Calu3 (cell line): ENCODE data around the gene POLR3G. TPM values are rescaled to one million over a fixed set of nuclear protein-coding genes. Genes with fewer than 3 reads are reported as not detected.

Experiments used
- BruUV-seq: library from RNA; stranded (reverse); fragments of 400-500 nt; replicated peaks from 2 replicates; lab custom pipeline; 2021; lab: Mats Ljungman, UMichigan
- CTCF ChIA-PET: fragments of 300-600 bp; sonication (Branson Sonifier 250); formaldehyde crosslinking; loops from one replicate; lab custom pipeline; 2022; ENCODE audit warnings: antibody characterized with exemption; lab: Charles Lee
- DNase-seq: peaks from one replicate; pipeline ENCODE4 v3.0.0; 2022
- H3K27ac Mint-ChIP-seq: one replicate; pipeline ENCODE4 v1.8.0; 2022; ENCODE audit warnings: mixed read lengths; ENCODE audit not compliant: unreplicated experiment
- H3K27me3 Mint-ChIP-seq: one replicate; pipeline ENCODE4 v1.8.0; 2022; ENCODE audit warnings: mixed read lengths; ENCODE audit not compliant: unreplicated experiment
- H3K36me3 Mint-ChIP-seq: one replicate; pipeline ENCODE4 v1.8.0; 2022; ENCODE audit warnings: mild to moderate bottlenecking, moderate library complexity, mixed read lengths; ENCODE audit not compliant: insufficient read depth, unreplicated experiment
- H3K4me1 Mint-ChIP-seq: one replicate; pipeline ENCODE4 v1.8.0; 2022; ENCODE audit warnings: mild to moderate bottlenecking, low read depth, mixed read lengths; ENCODE audit not compliant: unreplicated experiment
- H3K4me3 Mint-ChIP-seq: one replicate; pipeline ENCODE4 v1.8.0; 2022; ENCODE audit warnings: mild to moderate bottlenecking, low read depth, moderate library complexity, mixed read lengths; ENCODE audit not compliant: unreplicated experiment
- H3K9me3 Mint-ChIP-seq: one replicate; pipeline ENCODE4 v1.8.0; 2022; ENCODE audit warnings: low read depth, mixed read lengths; ENCODE audit not compliant: unreplicated experiment
- intact Hi-C: fragments of 100-400 bp; cut with micrococcal nuclease; formaldehyde crosslinking; loops from one replicate; pipeline ENCODE4 v1.10.0; 2022; ENCODE audit not compliant: unreplicated experiment
- total RNA-seq: library from RNA; stranded (reverse); gene quantifications from 2 replicates; pipeline ENCODE4 v1.2.3, GENCODE V29; 2022
- TF ChIP-seq, protein P1 (sequence below): fragments of 200-600 bp; IDR thresholded peaks from one replicate; pipeline ENCODE4 v1.8.0; 2022; ENCODE audit warnings: antibody characterized with exemption; ENCODE audit not compliant: unreplicated experiment

The POLR3G gene
- total RNA-seq, 1 experiment from 2014 or later, result 15.0 TPM

GRCh38 chr5:90557871-90558270, 83.2 kb downstream of the POLR3G start:
- CTCF ChIA-PET, result no interaction called here
- Mint-ChIP-seq H3K9me3 (no peaks in the 10 kb centered on the region), H3K36me3 (peaks cover 13% of the 10 kb centered on the region), H3K4me3 (peak overlapping the region; percentile 93), H3K27me3 (peaks cover 79% of the 10 kb centered on the region), H3K27ac (no peak overlapping the region), H3K4me1 (peaks cover 19% of the 10 kb centered on the region)
- TF ChIP-seq, protein P1, sequence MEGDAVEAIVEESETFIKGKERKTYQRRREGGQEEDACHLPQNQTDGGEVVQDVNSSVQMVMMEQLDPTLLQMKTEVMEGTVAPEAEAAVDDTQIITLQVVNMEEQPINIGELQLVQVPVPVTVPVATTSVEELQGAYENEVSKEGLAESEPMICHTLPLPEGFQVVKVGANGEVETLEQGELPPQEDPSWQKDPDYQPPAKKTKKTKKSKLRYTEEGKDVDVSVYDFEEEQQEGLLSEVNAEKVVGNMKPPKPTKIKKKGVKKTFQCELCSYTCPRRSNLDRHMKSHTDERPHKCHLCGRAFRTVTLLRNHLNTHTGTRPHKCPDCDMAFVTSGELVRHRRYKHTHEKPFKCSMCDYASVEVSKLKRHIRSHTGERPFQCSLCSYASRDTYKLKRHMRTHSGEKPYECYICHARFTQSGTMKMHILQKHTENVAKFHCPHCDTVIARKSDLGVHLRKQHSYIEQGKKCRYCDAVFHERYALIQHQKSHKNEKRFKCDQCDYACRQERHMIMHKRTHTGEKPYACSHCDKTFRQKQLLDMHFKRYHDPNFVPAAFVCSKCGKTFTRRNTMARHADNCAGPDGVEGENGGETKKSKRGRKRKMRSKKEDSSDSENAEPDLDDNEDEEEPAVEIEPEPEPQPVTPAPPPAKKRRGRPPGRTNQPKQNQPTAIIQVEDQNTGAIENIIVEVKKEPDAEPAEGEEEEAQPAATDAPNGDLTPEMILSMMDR, result no peak
- BruUV-seq, result no TSS peak
- intact Hi-C loops, result no loop called here
- no peak for DNase-seq

DNA sequence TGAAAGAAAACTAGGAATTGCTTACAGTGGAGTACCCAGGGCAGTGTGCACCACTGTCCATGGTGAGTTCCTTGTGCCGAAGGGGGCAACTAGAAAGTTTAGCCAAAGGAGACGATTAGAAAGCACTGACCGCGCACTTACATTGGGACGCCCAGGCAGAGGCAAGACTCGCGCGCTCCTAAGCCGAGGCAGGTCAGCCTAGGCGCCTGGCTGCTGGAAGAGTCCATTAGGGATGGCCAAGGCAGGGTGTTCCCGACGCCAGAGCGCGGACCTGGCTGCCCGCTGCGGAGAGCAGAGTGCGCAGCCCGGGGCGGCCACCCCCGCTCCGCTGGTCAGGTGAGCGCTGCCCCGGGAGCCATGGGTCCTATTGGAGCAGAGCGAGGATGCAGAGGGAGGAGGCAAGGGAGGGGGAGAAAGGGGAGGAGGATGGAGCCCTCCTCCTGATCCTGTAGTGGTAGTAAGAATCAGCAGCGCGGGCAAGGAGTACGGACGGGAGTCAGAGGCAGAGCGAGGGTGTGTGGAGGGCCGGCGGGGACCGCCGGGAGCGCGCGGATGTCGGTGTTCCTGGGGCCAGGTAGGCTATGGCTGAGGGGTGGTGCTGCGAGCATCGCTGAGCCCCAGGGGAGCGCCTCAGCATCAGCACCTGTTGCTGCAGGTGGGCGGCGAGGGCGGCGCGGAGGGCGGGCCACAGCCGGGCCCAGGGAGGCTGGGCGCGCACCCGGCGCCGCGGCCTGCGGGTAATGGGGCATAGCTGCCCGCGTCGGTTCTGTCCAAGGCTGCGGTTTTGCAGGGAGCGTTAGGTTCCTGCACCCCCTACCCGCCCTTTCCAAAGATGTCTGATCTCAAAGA, 83.9 kb downstream of the POLR3G start, which contains the start of gene ADGRV1:
Gene ADGRV1, plus strand, starts transcription at position 454 of the 849 bp plus-strand sequence. Its CDS starts 99 bp downstream, at position 553.
- Mint-ChIP-seq H3K27me3 (peaks cover 79% of the 10 kb centered on the region), H3K4me1 (peaks cover 19% of the 10 kb centered on the region), H3K36me3 (peaks cover 13% of the 10 kb centered on the region), H3K4me3 (peak within 1 kb of the TSS; percentile 93), H3K9me3 (no peaks in the 10 kb centered on the region), H3K27ac (no peak within 1 kb of the TSS)
- CTCF ChIA-PET, result no interaction called here
- BruUV-seq, result no TSS peak
- intact Hi-C loops, result no loop called here
- TF ChIP-seq, protein P1, result no peak
- DNase-seq, result peak; percentile 90

DNA sequence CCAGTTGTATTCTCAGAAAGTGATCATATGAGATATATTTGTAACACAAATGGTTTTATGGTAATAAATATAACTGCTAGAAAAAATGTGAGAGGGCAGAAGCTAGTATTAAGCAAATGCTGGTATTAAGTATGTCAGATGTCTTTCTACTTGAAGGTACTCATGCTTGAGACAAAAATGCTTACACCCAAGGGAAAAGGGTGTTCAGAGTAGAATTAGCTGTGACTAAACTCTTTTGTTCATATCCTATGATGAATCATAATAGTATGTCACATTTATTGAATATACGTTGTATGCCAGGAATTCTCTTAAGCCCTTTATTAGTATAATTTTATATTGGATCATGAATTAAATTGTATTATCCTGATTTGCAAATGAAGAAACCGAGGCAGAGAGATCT, 86.1 kb downstream of the POLR3G start:
- CTCF ChIA-PET, result no interaction called here
- Mint-ChIP-seq H3K9me3 (no peaks in the 10 kb centered on the region), H3K27me3 (peaks cover 79% of the 10 kb centered on the region), H3K36me3 (peaks cover 13% of the 10 kb centered on the region), H3K27ac (no peak overlapping the region), H3K4me3 (no peak overlapping the region), H3K4me1 (peaks cover 19% of the 10 kb centered on the region)
- no TSS peak for BruUV-seq
- no peak for DNase-seq
- intact Hi-C loops, result no loop called here
- TF ChIP-seq, protein P1, result no peak

DNA sequence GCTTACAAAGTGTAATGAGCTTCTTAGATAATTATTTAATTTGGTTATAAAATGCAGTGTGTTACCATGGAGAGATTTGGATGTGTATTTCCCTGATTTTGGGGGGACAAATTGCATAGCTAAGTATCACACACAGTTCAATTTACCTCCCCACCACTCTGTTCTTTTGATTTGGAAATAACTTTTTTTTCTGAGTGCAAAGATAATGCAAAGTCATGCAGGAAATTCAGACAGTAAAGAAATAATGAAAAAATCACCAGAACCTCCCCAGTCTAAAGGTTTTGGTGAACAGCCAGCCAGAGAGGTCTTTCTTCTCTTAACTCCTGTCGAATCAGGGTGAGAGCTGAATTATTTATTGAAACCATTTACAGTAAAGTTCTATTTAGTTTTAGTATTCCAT, 87.1 kb downstream of the POLR3G start:
- H3K4me3 Mint-ChIP-seq, result no peak overlapping the region
- BruUV-seq, result no TSS peak
- H3K27ac Mint-ChIP-seq, result no peak overlapping the region
- no peak for DNase-seq
- no peaks in the 10 kb centered on the region for H3K9me3 Mint-ChIP-seq
- CTCF ChIA-PET, result no interaction called here
- TF ChIP-seq, protein P1, result no peak
- peaks cover 70% of the 10 kb centered on the region for H3K27me3 Mint-ChIP-seq
- peaks cover 19% of the 10 kb centered on the region for H3K4me1 Mint-ChIP-seq
- intact Hi-C loops, result no loop called here
- H3K36me3 Mint-ChIP-seq, result peaks cover 13% of the 10 kb centered on the region
